SIG-M5 (cell line): ENCODE measurements around the gene NPAS3.

Experiments used
- DNase-seq: peaks from one replicate; lab custom pipeline; 2025; lab: John Stamatoyannopoulos, UW

NPAS3 gene

GRCh38 chr14:33516898-33517436 is 578.3 kb downstream of the NPAS3 start:
- DNase-seq = no peak

DNA sequence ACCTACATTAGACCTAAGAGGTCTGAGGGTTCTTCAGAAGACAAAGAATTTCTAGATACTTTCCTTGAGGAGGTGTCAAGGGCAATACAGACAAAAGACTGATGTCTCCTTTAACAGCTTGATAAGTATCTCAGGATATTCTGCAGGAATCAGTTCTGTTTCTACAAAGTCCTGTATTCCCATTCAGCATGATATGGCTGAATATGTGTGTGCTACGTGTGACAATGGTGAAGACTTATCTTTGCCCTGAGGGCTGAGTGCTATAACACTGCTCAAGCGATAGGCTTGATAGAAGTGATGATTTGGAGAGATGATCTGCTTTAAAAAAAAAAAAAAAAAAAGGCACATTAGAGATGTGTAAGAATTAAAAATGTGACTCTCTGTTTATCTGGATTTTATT is 582.5 kb downstream of the NPAS3 start:
- no peak for DNase-seq

- no peak for DNase-seq
These were observed 585.6 kb downstream of the NPAS3 start for GRCh38 chr14:33524244-33524643.

DNA sequence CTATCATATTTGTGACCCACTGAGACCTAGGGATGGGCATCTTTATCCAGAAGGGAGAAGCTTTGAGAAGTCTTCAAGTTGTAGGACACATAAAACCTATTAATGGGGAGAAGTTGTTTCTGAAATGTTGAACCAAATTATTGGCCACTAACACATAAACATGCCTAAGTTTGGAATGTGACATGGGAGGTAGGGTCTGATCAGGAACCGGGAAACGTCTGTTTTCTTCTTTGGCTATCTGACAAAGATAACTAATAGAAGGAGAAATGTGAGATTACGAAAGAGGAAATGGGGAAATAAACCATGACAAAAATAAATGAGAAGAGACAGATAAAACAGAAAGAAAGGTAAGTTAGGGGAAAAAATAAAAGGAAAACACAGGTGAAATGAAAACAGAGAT is 586.9 kb downstream of the NPAS3 start:
- DNase-seq = no peak

GRCh38 chr14:33527023-33527634 is 588.5 kb downstream of the NPAS3 start:
- no peak for DNase-seq

- DNase-seq = no peak
These were observed 590.0 kb downstream of the NPAS3 start for GRCh38 chr14:33528655-33529054.

GRCh38 chr14:33529787-33530757 is 591.4 kb downstream of the NPAS3 start:
- no peak for DNase-seq

GRCh38 chr14:33532553-33532952 is 593.9 kb downstream of the NPAS3 start:
- no peak for DNase-seq

- no peak for DNase-seq
These were observed 595.4 kb downstream of the NPAS3 start for GRCh38 chr14:33534104-33534503.

DNA sequence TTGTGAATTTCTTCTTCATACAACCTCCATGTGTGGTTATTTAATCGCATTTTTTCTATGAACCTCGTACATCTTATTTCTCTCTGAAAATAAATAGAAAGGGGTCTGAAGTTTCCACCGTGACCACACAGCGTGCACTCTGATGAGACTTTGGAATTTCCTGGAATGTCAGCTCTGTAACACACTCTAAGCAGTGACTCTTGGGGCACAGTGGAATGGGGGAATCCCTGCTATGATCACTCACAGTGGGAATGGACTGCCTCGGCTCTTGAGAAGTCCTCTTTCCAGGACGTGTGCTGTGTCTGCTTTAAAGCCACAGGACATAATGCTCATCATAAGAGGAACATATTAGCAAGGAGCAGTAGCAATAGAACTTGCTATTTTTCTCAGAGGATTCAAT is 596.0 kb downstream of the NPAS3 start:
- DNase-seq = no peak

GRCh38 chr14:33539918-33540357 is 601.3 kb downstream of the NPAS3 start:
- DNase-seq = no peak

DNA sequence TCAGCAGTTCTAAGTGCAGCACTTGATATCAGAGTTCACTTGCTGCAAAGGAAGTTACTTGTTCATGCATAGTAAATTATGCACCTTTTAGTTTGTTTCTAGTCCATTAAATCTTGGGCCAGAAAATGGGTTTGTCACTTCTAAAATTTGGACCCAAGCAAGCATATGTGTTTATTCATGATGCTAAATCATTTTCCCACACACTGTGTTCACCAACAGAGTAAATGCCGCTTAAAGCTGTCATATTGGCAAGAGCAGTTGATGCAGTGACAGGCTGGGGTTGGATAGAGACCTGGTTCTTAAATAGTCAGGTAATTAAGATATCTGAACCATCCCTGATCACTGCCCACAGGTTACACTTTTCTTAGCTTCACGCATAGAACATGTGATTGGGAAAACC is 602.5 kb downstream of the NPAS3 start:
- no peak for DNase-seq

DNA sequence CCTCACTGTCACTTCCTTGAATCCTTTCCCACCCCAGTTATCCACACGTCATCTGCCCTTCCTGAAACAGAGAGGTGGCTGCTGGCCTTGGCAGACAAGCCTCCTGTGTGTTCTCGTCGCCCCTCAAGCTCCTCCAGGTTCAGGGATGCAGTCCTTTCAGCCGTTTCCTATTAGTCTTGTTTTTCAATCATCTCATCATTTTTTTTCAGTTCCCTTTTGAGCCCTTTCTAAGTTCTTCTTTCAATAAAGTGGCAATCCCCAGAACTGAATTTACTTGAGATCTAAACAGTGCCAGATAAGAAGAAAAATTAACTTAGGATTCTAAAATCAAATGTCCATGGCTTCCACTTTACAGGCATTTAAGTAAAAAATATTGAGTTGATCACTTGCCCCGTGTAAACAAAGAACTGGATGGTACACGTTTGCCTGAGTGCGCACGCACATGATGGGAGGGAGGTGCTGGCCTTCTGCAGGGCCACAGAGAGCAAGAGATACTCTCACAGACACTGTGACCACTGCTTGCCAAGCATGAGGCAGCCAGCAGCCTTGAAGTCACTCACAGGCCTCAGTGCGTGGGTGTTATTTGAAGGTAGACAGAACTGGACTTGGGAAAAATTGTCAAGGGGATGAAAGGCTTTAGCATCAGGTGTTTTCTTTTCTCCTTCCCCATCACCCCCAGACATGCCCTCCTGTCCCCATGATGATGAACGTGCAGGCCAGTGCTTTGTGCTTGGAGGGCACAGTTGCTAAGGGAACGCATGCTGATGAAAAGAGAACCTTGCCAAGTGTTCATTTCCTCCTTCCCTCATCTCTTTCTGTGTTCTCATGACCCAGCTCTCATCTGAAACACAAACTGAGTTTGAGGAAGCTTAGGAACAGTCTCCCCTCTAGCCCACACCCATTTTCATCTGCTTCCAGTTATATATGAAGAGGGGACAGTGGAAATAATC is 603.9 kb downstream of the NPAS3 start:
- DNase-seq = no peak

DNA sequence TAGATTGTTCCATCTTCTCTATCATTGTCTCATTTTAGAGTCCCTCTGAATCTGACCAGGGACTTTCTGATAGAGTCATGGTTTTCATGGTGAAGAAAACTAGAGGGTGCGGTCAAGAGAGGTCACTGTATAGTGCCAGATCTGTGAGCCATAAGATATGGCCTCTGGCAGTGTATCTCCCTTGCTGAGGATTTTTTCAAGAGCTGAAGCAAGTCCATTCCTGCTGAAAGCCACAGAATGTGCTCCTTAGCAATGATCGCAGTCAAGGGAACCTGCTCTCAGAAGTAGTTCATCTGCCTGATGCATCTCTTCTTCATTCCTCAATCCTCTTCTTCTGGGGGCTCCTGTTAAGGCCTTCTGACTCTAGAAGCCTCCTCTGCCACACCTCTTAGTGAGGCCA is 607.0 kb downstream of the NPAS3 start:
- no peak for DNase-seq

DNA sequence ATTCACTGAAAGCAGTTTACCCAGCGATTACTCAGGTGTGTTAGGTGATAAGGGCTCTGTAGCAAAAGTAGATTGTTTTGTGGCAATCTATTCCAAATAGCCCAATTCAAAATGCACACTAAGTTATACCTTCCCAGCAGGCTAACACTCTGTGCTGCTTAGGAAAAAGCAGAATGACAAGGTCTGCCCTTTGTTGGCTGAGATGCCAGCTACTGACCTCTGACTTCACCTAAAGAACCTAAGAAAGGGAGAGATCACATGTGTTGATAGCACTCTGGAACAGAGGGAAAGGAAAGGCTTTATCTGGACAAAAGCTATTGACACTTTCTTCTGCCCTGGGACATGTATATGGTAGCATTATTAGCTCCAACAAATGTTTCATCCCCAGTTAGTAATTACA is 609.9 kb downstream of the NPAS3 start:
- DNase-seq = no peak

DNA sequence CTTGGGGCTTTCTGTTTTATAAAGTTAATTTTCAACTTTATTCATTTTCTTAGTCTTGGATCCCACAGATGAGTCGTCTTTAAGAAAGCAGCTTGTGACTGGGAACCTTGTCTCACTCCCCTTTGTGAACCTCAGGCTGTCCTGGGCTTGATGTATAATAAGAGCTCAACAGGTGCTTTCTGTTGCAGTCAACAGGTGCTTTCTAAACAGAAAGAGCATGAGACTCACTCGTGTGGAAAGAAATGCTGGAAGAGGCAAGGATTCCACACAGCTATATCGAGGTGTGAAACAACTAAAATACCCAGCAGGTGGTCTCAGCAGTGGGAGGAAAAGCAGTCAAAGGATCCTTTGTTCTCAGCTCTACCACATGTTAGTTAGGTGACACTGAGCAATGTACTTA is 613.3 kb downstream of the NPAS3 start:
- DNase-seq = no peak

DNA sequence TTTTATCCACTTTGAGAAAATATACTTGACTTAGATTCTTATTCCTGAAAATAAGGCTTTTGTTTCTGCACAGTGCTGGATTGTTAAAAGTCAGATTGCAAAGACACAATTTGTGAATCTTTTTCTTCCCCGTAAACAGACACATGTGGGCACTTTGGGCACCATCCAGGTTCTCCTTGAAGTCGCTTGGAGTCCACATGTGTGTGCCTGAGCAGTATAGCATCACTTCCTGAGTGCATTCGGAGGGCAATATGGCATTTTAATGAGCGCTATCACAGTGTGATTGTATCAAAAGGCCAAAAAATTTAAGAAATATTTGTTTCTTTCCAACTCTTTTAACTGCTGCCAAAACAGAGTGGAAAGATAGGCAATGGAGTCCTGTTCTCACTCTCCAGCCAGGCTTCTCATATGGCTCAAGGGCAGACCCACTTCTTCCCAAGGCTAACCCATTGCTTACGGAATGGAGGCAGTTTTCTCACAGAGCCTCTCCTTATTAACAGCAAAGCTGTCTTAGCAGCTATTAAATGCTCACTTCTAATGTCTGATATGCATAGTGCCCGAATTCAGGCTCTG is 615.1 kb downstream of the NPAS3 start:
- DNase-seq = no peak

DNA sequence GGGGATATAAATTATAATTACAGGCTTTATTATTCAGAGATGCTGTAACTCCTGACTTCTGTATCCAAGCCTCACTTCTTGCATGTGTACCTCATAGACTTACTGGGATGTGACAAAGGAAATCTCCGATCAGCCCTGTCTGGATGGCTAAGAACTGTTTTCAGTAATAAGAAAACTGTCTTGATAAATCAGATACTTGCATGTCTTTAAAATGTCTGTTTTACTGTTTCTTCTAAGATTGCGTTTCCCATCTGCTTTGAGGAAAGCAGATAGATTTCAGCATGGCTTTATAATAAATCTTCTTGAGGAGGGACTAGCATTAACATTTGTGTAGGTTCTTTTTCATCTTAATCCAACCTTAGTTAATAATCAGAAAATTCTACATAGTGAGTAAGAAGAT is 616.3 kb downstream of the NPAS3 start:
- DNase-seq = no peak

GRCh38 chr14:33555710-33556350 is 617.2 kb downstream of the NPAS3 start:
- DNase-seq = no peak

GRCh38 chr14:33556382-33557121 is 617.9 kb downstream of the NPAS3 start:
- DNase-seq = no peak
